CD14-positive monocyte (primary cell): ENCODE measurements around the gene SULF2. TPM values are rescaled to one million over a fixed set of nuclear protein-coding genes. Genes with fewer than 3 reads are reported as not detected.

ENCODE experiments used
- DNase-seq, 3 donors: peaks; one replicate each; pipeline ENCODE4 v3.0.0-alpha.2; 2011 to 2022
- H2AFZ ChIP-seq: 2 replicates; pipeline ENCODE4 v1.6.0; 2012; ENCODE audit warnings: mild to moderate bottlenecking, low read depth, low read length, inconsistent platforms; ENCODE audit not compliant: insufficient read depth, poor library complexity, severe bottlenecking
- H3K27ac ChIP-seq, 2 donors: 1 replicate in 1 of 2; 2 replicates in 1 of 2; pipeline ENCODE4 v1.5.1; 2012 to 2013; ENCODE audit warnings: low read length in 2 of 2, control low read depth in 1 of 2, inconsistent platforms in 1 of 2, low read depth in 1 of 2, mild to moderate bottlenecking in 1 of 2
- H3K27me3 ChIP-seq, 2 donors: one replicate each; pipeline versions ENCODE4 v1.6.0 to v1.6.1; 2011 to 2013; ENCODE audit warnings: low read length in 2 of 2; ENCODE audit not compliant: control insufficient read depth in 2 of 2, insufficient read depth in 2 of 2
- H3K36me3 ChIP-seq, 2 donors: replicated peaks in 1 of 2; 1 replicate in 1 of 2; 2 replicates in 1 of 2; pipeline versions ENCODE4 v1.5.1 to v1.6.1; 2012 to 2013; ENCODE audit warnings: low read length in 2 of 2, control low read depth in 1 of 2, inconsistent platforms in 1 of 2, mild to moderate bottlenecking in 1 of 2; ENCODE audit not compliant: insufficient read depth in 2 of 2, control insufficient read depth in 1 of 2
- H3K4me1 ChIP-seq, 2 donors: 1 replicate in 1 of 2; 2 replicates in 1 of 2; pipeline versions ENCODE4 v1.5.1 to v1.6.1; 2012 to 2013; ENCODE audit warnings: low read length in 2 of 2, control low read depth in 1 of 2, inconsistent platforms in 1 of 2, mild to moderate bottlenecking in 1 of 2, moderate library complexity in 1 of 2; ENCODE audit not compliant: insufficient read depth in 2 of 2, control insufficient read depth in 1 of 2
- H3K4me2 ChIP-seq: replicated peaks from 2 replicates; pipeline ENCODE3; 2012; ENCODE audit warnings: low read length, moderate library complexity, mild to moderate bottlenecking; ENCODE audit not compliant: poor library complexity, severe bottlenecking; ENCODE audit errors: extremely low read depth
- H3K4me3 ChIP-seq, 3 experiments: fragments of 200-600 bp in 1 of 3; sonication (generic) in 1 of 3; replicated peaks in 1 of 3; 1 replicate in 2 of 3; 2 replicates in 1 of 3; pipeline ENCODE4 v1.5.1; 2011 to 2013; ENCODE audit warnings: low read length in 3 of 3, mild to moderate bottlenecking in 3 of 3, control low read depth in 2 of 3, low read depth in 2 of 3, inconsistent platforms in 1 of 3, moderate library complexity in 1 of 3
- H3K79me2 ChIP-seq: 2 replicates; pipeline ENCODE4 v1.6.0; 2012; ENCODE audit warnings: mild to moderate bottlenecking, control low read depth, inconsistent platforms, low read length, moderate library complexity; ENCODE audit not compliant: insufficient read depth
- H3K9ac ChIP-seq: 2 replicates; pipeline ENCODE4 v1.6.0; 2017; ENCODE audit warnings: low read length, mild to moderate bottlenecking; ENCODE audit not compliant: insufficient read depth, poor library complexity, severe bottlenecking
- H3K9me3 ChIP-seq, 2 donors: replicated peaks in 1 of 2; 1 replicate in 1 of 2; 2 replicates in 1 of 2; pipeline versions ENCODE4 v1.5.1 to v1.6.1; 2012 to 2013; ENCODE audit warnings: low read length in 2 of 2, control low read depth in 1 of 2; ENCODE audit not compliant: control insufficient read depth in 1 of 2, insufficient read depth in 1 of 2
- H4K20me1 ChIP-seq: 2 replicates; pipeline ENCODE4 v1.6.0; 2012; ENCODE audit warnings: mild to moderate bottlenecking, low read length, control low read depth, moderate library complexity; ENCODE audit not compliant: insufficient read depth
- H3K27ac Mint-ChIP-seq, 7 donors: one replicate each; pipeline ENCODE4 v1.8.0; 2020; ENCODE audit warnings: mild to moderate bottlenecking in 7 of 7, mixed read lengths in 7 of 7, moderate library complexity in 6 of 7, inconsistent platforms in 2 of 7
- H3K27me3 Mint-ChIP-seq, 3 donors: one replicate each; pipeline ENCODE4 v1.8.0; 2021 to 2022; ENCODE audit warnings: low read depth in 3 of 3, mild to moderate bottlenecking in 3 of 3, mixed read lengths in 3 of 3, moderate library complexity in 3 of 3, inconsistent platforms in 1 of 3
- H3K36me3 Mint-ChIP-seq, 2 donors: one replicate each; pipeline ENCODE4 v1.8.0; 2020; ENCODE audit warnings: mixed read lengths in 2 of 2, inconsistent platforms in 1 of 2, mild to moderate bottlenecking in 1 of 2
- H3K4me1 Mint-ChIP-seq: one replicate; pipeline ENCODE4 v1.8.0; 2020; ENCODE audit warnings: mild to moderate bottlenecking, mixed read lengths
- H3K4me3 Mint-ChIP-seq, 2 donors: one replicate each; pipeline ENCODE4 v1.8.0; 2020; ENCODE audit warnings: mild to moderate bottlenecking in 2 of 2, mixed read lengths in 2 of 2, moderate library complexity in 1 of 2
- H3K9me3 Mint-ChIP-seq, 7 donors: one replicate each; pipeline ENCODE4 v1.8.0; 2020 to 2022; ENCODE audit warnings: mixed read lengths in 7 of 7, mild to moderate bottlenecking in 6 of 7, moderate library complexity in 6 of 7, inconsistent platforms in 2 of 7
- WGBS: methylation state at CpG from one replicate; pipeline ENCODE4 v1.1.5; 2013; ENCODE audit warnings: missing lambda C conversion rate; ENCODE audit not compliant: insufficient coverage; 5-methylcytosine and 5-hydroxymethylcytosine counted together
- intact Hi-C, 2 donors: fragments of 100-400 bp; cut with micrococcal nuclease; formaldehyde crosslinking; loops; one replicate each; pipeline versions ENCODE4 v1.15.0 to v1.15.1; 2023
- polyA plus RNA-seq, 3 donors: library from polyadenylated mRNA; depleted of rRNA in 1 of 3; unstranded in 2 of 3; stranded (reverse) in 1 of 3; fragments of 300-500 nt in 2 of 3; fragments of >200 nt in 1 of 3; fragmentation: Illumina TruSeq in 2 of 3; gene quantifications; 1 replicate in 2 of 3; 2 replicates in 1 of 3; pipeline ENCODE4 v1.2.3, GENCODE V29; 2012 to 2021
- TF ChIP-seq, protein P1 (sequence below): fragments of 200-600 bp; IDR thresholded peaks from one replicate; pipeline ENCODE4 v1.8.0; 2022; ENCODE audit warnings: antibody characterized with exemption, mild to moderate bottlenecking

Gene SULF2
- polyA plus RNA-seq, 3 donors, result 60.3 to 156 (median 75.5) TPM

DNA sequence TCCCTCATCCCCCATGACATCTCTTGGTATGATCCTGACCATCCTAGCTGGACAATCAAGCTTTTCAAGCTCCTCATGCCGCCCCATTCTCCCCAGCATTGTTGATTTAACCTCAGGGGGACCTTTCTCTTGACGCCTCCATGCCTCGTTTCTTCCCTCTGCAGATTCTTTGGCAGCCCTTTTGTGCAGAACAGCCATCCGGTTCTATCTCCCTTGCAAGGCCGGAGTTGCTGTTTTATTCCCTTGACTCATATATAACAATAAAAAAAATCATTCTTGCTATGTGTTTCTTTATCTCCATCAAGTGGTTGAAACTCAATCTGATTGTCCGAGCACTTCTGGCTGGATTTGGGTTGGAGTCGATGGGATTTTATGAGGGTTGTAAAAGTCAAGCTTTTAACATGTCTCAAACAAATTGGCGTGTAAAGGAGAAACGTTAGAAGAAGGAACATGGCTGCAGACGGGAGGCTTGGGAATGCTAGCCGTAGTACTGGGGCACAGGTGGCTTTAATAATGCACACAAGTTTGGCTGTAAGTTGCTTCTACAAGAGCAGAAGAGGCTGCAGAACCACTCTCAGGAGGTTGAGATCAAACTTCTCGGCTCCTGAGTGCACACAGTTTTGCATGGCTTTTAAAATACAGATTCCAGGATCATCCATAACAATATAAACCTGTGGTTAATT, 3.9 kb upstream of the SULF2 start:
- Mint-ChIP-seq H3K4me1 (peaks cover 20% of the 10 kb centered on the region), H3K27me3 (peaks cover 19 to 28% (median 26%) of the 10 kb centered on the region in 3 donors), H3K4me3 (peak overlapping the region in 1 of 2 donors; percentile 57), H3K36me3 (peaks cover 3 to 8% of the 10 kb centered on the region in 2 donors), H3K9me3 (peaks cover 0 to 1% (median 0%) of the 10 kb centered on the region in 7 donors), H3K27ac (no peak overlapping the region)
- peaks cover 0 to 6% of the 10 kb centered on the region in 2 donors for H3K27me3 ChIP-seq
- TF ChIP-seq, protein P1, sequence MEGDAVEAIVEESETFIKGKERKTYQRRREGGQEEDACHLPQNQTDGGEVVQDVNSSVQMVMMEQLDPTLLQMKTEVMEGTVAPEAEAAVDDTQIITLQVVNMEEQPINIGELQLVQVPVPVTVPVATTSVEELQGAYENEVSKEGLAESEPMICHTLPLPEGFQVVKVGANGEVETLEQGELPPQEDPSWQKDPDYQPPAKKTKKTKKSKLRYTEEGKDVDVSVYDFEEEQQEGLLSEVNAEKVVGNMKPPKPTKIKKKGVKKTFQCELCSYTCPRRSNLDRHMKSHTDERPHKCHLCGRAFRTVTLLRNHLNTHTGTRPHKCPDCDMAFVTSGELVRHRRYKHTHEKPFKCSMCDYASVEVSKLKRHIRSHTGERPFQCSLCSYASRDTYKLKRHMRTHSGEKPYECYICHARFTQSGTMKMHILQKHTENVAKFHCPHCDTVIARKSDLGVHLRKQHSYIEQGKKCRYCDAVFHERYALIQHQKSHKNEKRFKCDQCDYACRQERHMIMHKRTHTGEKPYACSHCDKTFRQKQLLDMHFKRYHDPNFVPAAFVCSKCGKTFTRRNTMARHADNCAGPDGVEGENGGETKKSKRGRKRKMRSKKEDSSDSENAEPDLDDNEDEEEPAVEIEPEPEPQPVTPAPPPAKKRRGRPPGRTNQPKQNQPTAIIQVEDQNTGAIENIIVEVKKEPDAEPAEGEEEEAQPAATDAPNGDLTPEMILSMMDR, result no peak
- 94% methylated on average over 7 of the region's 12 CpGs for WGBS
- peaks cover 11% of the 10 kb centered on the region for H3K79me2 ChIP-seq
- H4K20me1 ChIP-seq, result peaks cover 7% of the 10 kb centered on the region
- no peak overlapping the region for H3K27ac ChIP-seq
- H2AFZ ChIP-seq, result no peak overlapping the region
- peaks cover 10 to 16% of the 10 kb centered on the region in 2 donors for H3K4me1 ChIP-seq
- no peaks in the 10 kb centered on the region for H3K9me3 ChIP-seq
- intact Hi-C loops, result loop anchor here in 1 of 2 donors (10.0 kb wide), 1 partner anchor 836 kb away; no protein-coding TSS in a partner anchor
- no peak overlapping the region for H3K9ac ChIP-seq
- no peak overlapping the region for H3K4me3 ChIP-seq
- H3K36me3 ChIP-seq, result no peaks in the 10 kb centered on the region
- DNase-seq, result no peak
- no peak overlapping the region for H3K4me2 ChIP-seq

DNA sequence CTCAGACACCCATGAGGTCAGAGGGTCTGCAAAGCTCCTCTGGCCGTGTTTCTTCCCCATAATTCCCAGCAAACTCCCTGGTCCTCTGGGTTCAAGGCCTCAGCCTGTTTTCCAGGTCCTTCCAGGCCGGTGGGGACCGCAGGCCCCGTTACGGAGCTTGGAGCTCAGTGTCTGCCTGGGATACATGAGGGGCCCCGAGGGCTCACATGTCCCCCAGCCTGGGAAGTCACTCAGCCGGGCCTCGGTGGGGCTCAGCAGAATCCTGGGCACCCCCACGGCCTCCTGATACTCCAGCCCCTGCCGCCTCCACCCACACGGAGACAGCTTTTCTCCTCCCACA, 3.4 kb upstream of the SULF2 start:
- Mint-ChIP-seq H3K4me1 (peaks cover 25% of the 10 kb centered on the region), H3K9me3 (peaks cover 0 to 1% (median 0%) of the 10 kb centered on the region in 7 donors), H3K27me3 (peaks cover 19 to 31% (median 29%) of the 10 kb centered on the region in 3 donors), H3K4me3 (peak overlapping the region in 1 of 2 donors; percentile 50), H3K36me3 (peaks cover 8 to 13% of the 10 kb centered on the region in 2 donors), H3K27ac (no peak overlapping the region)
- Histone ChIP-seq H3K4me2 (no peak overlapping the region), H3K27me3 (peaks cover 0 to 9% of the 10 kb centered on the region in 2 donors), H3K27ac (no peak overlapping the region), H3K9ac (no peak overlapping the region), H3K36me3 (no peaks in the 10 kb centered on the region), H3K4me3 (no peak overlapping the region), H3K4me1 (peaks cover 15 to 21% of the 10 kb centered on the region in 2 donors), H3K9me3 (no peaks in the 10 kb centered on the region), H4K20me1 (peaks cover 12% of the 10 kb centered on the region), H3K79me2 (peaks cover 16% of the 10 kb centered on the region), H2AFZ (no peak overlapping the region)
- DNase-seq, result no peak
- intact Hi-C loops, result loop anchor here in 1 of 2 donors (10.0 kb wide), 1 partner anchor 836 kb away; no protein-coding TSS in a partner anchor
- TF ChIP-seq, protein P1, result no peak
- WGBS, result 92% methylated on average over 11 of the region's 11 CpGs
